GM18873 (cell line): Measurements from ENCODE around the gene PEAR1.

ENCODE experiments used
- ATAC-seq: cut with Tn5 transposase; IDR thresholded peaks from one replicate; pipeline ENCODE4 v1.9.1; 2021; ENCODE audit warnings: mild to moderate bottlenecking, moderate library complexity, moderate number of reproducible peaks; ENCODE audit not compliant: unreplicated experiment, low FRiP score

The PEAR1 gene

DNA sequence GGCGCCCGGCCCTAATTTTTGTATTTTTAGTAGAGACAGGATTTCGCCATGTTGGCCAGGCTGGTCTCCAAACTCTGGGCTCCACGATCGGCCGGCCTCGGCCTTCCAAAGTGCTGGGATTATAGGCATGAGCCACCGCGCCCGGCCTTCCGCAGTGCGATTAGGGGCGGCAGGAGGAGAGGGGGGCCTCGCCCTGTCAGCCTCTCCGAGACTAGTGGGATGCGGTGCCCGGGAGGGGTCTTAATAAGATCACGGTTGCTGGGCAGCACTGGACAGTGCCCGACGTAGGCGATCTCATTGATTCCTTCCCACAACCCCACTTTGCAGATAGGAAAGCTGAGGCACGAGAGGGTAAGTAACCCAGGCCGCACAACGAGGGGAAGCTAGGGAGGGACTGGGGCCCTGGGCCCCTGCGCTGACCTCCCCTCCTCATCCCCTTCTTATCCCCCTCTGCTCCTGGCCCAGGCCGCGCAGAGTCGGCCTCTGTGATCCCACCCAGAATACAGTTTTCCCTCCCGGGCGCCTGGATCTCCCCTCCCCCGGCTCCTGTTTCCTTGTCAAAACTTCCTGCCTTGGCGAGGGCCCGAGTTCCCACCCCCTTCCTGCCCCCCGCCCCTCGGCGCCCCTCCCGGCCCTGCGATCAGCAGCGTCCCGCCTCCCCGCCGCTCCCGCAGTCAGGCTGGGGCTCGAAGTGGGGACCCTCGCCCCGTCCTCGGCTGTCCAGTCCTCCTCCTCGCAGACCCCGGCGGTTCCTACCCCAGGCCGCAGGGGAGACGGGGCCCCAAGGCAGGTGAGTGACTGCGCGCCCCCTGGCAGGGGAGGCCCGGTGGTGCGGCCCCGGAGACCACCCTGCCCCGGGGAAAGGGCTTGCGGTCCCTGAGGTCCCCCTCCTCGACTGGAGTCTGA lies at the start of gene PEAR1:
Gene PEAR1, plus strand, starts transcription at position 671 of the 906 bp plus-strand sequence. CDS start 10,209 bp downstream, outside the sequence.
- no peak for ATAC-seq

GRCh38 chr1:156844102-156844501 lies 49.4 kb upstream of the PEAR1 start:
- no peak for ATAC-seq

DNA sequence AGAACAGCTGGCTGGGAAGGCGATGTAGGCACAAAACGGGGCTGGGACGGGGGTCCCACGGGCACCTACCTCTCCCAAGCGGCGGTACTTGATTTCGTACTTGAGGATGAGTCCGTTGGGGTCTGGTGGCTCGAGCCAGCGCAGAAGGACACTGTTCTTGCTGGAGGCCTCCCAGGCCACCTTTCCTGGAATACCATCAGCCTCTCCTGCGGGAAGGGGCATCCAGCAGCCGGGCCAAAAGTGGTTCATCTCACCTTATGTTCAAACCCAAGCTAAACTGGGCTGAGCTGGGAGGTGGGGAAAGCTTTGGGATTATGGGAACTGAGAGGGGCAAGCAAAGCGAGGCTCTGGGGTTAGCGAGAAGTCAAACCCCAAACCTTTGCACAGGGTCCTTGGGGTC lies 48.9 kb upstream of the PEAR1 start:
- ATAC-seq = no peak

- no peak for ATAC-seq
Measured at GRCh38 chr1:156845055-156845952, 48.2 kb upstream of the PEAR1 start.

GRCh38 chr1:156845953-156846545 lies 47.5 kb upstream of the PEAR1 start:
- ATAC-seq = no peak

DNA sequence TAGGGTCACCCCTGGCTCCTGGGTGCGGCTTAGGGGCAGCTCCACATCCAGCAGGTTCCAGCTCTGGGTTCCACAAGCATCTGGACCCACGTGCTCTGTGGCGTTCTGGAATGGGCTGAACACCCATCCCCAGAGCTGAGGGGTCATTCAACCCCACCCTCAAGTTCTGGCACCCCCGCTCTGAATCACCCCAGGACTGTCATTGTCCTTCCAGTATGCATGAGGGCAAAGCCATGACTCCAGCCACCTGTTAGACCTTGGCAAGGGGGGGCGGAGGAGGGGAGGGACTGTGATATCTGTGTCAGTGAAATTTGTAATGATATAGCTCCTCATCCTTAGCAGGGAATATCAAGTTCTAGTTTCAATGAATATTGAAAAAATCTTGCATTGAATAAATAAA lies 46.9 kb upstream of the PEAR1 start:
- no peak for ATAC-seq

DNA sequence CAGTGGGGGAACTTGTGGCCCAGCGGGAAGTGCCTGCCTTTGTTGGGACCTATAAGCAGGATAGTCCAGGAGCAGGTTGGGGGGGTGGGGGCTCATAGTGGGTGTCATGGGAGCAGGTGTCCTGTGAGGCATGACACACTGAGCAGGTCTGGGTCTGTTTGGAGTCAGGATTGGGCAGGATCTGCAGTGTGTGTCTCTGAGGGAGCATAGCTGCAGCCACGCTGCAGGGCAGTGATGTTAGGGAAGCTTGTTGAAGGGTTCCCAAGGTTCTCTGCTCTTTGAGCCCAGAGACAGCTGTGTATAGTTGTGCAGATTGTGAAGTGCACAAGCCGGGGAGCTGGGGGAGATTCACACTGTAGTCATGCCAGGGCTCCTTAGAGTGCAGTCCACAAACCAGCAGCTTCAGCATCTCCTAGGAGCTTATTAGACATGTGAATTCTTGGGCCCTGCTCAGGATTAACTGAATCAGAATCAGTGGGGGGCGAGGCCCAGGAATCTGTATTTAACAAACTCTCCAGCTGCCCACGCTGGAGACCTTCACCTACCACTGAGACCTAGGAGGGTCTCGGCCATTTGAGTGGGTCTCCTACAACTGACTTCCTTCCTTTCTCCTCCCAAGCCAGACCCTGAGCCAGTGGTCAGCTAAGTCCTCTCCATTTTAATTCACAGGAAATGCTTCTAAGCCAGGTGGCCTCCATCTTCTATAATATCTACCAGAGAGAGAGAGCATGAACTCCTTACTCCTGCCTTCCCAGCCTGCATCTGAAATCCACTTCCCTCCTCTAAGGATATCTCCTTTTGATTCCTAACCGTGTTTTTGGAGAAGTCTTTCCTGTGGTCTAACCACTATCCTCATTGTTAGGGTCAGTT lies 45.7 kb upstream of the PEAR1 start:
- no peak for ATAC-seq

- ATAC-seq = no peak
Measured at GRCh38 chr1:156848461-156849150, 44.9 kb upstream of the PEAR1 start.

DNA sequence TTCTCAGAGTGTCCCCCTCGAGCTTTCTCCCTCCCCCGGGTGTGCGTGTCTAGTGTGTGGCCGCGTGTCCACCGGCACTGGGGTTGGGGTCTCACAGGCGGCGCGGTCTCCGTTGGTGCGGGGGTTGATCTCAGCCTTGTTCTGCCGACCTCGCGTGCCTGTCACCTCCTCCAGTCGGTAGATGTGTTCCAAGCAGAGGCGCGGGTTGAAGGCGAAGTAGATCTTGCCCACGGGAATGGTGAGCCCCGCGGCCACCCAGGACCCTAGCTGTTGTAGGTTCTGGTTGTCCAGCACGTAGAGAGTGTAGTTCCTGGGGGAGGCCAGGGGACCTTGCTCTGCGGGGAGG lies 44.4 kb upstream of the PEAR1 start:
- no peak for ATAC-seq

DNA sequence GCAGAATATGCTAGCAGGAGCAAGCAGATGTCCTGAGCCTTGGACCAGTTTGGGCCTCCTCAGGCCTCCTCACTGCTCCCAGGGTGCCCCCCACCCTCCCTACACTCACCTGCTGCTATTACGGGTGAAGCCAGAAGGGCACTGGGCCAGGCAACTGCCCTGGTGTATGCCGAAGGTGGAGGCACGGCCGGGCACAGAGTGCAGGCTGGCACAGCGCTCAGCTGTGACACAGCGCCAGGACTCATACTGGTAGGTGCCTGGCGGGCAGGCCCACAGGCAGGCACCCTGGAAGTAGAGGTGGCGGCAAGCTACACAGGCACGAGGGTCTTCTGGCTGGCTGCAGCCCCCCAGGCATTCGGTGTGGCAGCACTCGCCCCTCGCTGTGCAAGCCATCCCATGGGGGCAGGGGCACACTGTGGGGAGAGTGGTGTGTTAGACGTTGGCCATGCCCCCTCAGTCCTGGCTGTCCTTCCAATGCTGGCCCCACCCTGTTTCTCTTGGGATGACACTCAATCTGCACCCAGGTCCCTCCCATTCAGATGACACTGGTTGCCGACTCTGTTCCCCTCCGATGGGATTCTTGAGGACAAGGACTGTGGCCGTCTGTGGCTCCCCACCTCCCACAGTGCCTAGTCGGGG lies 41.6 kb upstream of the PEAR1 start:
- no peak for ATAC-seq

- no peak for ATAC-seq
Measured at GRCh38 chr1:156852418-156852874, 41.1 kb upstream of the PEAR1 start.

DNA sequence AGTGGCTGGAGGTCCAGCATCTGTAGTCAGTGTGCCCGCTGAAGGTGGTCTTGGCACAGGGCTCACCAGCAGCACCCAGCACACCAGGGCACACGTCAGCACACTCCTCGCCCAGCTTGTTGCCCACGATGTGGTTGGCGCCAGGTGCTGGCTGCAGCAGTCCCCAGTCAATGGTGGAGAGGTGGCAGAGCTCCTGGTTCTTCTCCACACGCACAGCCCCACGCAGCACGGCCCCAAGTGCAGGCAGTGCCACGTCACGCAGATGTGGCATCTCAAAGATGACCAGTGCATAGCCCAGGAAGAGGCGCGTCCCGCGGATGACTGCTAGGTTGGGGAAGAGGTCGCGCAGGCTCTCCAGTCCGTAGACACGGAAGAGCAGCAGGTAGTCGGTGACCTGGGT lies 39.8 kb upstream of the PEAR1 start:
- ATAC-seq = no peak

GRCh38 chr1:156854634-156855033 lies 38.9 kb upstream of the PEAR1 start:
- ATAC-seq = no peak

- no peak for ATAC-seq
Measured at GRCh38 chr1:156856282-156856785, 37.2 kb upstream of the PEAR1 start.

GRCh38 chr1:156857532-156857931 lies 36.0 kb upstream of the PEAR1 start:
- ATAC-seq = no peak

DNA sequence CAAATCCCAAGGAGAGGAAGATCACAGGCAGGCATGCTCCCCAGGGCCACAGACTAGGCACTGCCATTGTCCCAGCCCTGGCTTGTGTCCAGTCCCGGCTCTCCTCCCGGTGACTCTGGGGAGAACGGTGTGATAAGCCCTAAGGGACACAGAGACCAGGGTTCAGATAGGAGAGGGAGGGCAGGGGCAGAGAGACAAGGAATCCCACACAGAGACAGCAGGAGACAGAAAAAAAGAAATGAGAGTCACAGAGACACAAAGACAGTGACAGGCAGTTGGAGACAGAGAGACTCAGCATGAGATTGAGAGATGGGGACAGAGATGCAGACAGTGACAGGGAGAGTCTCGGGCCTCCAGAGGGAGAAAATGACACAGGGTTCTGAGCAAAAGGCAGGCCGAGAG lies 35.0 kb upstream of the PEAR1 start:
- no peak for ATAC-seq

DNA sequence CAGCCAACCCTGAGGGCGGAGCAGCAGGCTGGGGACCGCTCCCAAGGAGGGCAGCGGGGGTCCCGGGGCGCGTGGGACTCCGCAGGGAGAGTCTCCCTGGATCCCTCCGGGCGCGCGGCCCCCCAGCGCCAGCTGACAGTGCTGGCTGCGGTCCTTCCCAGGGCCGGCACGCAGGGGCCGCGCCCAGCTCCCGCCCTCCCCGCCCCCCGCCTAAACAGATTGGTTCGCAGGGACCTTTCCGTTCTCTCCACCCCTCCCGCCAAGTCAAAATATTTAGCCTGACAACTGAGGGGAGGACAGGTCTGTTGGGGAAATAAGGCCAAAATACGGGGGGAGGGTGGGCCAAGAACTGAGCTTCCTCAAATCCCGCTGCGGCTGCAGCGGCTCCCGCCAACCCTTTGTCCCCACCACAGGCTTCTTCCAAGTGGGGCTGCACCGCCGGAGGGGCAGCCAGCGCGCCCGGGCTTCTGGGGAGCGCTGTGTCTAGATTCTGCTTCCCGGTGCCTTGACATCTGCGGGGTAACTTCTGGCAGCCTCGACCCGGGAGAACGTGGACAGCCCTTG lies 34.5 kb upstream of the PEAR1 start, which contains the start of gene INSRR:
Gene INSRR, minus strand, starts transcription at position 159 of the 564 bp plus-strand sequence. CDS start 496 bp downstream, outside the sequence.
- ATAC-seq = no peak

DNA sequence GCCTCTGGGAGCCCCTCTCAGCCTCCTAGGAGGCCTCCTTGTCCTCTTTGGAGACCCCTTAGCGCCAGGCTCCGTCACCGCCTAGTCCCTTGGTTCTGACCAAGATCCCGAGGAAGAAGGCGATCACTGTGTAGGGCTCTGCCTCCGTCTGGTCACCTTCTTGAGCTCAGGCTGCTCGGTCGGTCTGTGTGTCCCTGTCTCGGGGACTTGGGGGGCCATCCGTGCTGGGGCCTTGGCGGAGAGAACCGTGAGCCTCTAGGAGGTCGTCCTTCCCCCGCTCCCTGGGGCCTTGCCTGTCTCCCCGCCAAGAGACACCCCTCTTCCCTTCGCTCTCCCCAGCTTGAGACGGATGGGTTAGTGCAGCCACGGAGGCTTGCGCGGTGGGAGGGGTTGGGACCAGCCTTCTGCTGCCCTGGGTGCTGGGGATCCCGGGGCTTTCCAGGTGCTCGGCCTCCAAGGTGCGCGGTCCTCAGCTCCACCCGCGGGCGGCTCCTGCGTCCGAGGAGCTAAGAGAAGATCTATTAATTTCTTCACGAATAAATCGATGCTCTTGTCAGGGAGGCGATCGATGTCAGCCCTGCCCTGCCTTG lies 33.9 kb upstream of the PEAR1 start:
- no peak for ATAC-seq
